ENCODE measurements around the gene SRGAP3. TPM values are rescaled to one million over a fixed set of nuclear protein-coding genes. Genes with fewer than 3 reads are reported as not detected.
"Not testable (repeated sequence)": the region's sequence is repeated elsewhere in the genome, so short reads cannot be mapped to it uniquely, and the experiment has no call there.

Gene SRGAP3
- total RNA-seq, 1 experiment from 2014 or later: 0.27 TPM

DNA sequence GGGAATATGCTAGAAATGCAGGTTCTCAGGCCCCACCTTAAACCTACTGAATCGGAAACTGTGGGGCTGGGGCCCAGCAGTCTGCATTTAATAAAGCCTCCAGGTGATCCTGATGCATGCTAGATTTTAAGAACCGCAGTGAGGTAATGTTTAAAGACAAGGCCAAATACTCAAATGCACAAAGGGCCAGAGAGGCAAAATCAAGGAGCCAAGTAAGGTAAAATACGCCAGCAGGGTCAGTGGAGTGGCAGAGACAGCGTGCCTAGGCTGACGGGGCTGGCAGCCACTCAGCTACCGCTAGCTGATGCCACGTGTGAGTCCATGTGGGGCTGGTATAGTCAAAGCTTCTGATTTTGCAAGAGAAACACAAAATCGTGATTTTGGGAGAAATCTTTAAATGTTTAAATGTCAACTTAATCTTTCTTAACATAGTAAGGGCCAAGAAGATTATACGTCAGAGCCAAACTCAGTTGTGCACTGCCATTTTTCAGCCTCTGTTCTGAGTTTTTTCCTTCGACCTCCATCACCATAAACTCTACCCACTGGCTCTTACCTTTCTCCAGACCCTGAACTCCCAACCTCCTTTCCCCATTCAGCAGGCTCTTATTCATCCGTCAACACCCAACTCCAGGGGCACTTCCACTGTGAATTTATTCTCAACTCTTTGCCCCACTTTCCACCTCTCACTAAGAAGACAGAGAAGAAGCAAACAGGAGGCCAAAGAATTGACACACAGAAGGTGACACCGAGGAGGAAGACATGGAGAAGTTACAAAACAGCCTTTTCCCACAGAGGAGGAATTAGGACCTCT is 149.5 kb downstream of the SRGAP3 start:
- DNase-seq (ENCODE audit: extremely low read depth, low read depth): no peak

- no peak for DNase-seq (ENCODE audit: extremely low read depth, low read depth)
Observed at GRCh38 chr3:9098716-9099675, 150.4 kb downstream of the SRGAP3 start.

GRCh38 chr3:9097495-9097894 is 152.0 kb downstream of the SRGAP3 start:
- no peak for DNase-seq (ENCODE audit: extremely low read depth, low read depth)

DNA sequence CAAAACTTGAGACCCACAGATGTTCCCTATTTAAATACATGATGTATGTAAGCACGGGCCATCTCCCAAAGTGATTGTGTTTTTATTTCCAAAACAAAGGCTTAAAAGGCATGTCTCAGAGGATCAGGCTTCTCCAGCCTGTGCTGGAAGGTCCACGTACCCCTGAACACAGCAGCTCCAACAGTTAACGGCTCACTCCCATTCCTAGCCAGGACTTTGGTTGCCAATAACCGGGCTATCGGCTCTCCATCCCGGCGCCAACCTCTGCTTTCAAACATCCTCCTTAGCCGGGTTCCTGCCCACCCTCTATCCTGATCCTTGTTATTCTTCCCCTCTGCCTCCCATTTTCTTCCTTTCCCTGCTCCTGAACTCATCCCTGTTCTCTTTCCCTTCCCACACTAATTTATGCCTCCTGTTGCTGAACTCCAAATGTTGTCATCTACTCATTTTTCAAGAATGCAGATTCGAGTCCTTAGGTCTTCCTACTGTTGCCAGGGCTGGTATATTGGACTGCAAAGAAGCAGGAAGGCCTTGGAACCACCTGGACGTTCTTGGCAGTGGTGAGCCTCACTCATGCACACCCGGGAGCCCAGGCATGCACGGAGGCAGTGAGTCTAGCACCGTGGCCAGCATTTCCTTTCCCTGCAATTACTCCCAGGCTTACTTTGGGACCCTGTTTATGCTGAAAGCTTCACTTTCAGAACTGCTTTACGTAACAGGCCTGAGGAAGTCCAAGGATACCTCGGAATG is 157.8 kb downstream of the SRGAP3 start:
- no peak for DNase-seq (ENCODE audit: extremely low read depth, low read depth)

DNA sequence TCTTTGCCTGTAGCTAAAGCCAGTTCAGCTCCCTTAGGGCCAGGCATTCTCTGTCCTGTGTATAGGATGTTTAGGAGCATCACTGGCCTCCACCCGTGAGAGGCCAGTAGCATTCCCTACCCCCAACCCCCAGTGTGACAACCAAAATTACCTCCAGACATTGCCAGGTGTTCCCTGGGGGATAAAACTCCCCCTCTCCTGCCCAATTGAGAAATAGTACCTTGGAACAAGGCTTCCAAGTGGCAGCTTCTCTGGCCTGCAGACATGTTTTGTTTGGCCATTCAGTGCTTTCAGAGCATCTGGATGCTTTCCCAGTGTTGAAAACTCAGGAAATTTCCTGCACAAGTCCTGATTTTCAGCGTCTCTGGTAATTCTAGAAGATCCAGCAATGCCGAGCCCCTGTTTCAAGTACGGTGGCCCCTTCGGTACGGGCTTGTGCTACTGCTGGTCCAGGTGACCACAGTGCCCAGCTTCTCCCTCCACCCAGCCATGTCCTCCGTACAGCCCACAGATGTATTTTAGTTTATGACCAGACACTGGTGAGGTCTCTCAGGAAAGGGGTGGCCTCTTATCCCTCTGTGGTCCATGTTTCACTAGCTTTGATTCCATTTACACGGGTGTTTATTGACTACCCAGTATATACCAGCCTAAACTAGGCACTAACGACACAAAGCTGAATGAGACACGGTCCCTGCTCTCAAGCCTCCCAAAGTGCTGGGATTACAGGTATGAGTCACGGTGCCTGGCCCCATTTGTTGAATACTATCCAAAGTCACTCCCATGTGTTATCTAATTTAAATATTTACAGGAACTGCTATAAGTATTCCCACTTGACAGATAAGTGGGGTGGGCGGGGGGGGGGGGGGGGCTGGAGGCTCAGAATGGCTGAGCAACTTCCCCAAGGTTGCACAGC is 160.7 kb downstream of the SRGAP3 start:
- DNase-seq (ENCODE audit: extremely low read depth, low read depth): no peak

DNA sequence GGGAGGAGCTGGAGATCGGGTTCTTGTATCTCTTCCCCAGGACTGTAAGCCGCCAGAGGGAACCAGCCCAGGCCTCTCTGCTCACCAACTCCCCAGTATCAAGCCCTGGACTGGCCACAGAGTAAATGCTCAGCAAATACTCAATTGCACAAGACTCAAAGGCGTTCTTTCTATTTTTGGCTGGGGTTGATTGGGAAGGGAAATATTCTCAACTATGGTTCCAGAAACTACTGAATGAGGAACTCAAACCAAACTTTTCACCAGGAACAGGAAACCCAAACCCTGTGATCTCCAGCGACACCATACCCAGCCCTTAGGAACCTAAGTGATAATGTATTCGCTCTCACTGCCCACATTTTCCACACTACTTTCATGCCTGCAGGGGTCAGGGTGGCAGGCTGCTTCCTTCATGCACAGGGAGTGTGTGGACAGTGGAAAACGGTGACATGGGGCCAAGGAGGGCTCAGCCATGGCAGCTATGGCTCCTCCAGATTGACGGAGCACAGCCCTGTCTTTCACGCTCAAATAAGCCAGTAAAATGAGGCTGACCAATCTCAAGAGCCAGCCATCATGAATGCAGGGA is 161.5 kb downstream of the SRGAP3 start:
- DNase-seq (ENCODE audit: extremely low read depth, low read depth): no peak

DNA sequence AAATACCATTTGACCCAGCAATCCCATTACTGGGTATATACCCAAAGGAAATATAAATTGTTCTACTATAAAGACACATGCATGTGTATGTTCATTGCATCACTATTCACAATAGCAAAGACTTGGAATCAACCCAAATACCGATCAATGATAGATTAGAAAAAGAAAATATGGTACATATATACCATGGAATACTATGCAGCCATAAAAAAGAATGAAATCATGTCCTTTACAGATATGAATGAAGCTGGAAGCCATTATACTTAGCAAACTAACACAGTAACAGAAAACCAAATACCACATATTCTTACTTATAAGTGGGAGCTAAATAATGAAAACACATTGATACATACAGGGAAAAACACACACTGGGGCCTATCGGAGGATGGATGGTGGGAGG is 164.0 kb downstream of the SRGAP3 start:
- not testable (repeated sequence) for DNase-seq (ENCODE audit: extremely low read depth, low read depth)

- no peak for DNase-seq (ENCODE audit: extremely low read depth, low read depth)
Observed at GRCh38 chr3:9081184-9081818, 168.1 kb downstream of the SRGAP3 start.

GRCh38 chr3:9080163-9080562 is 169.3 kb downstream of the SRGAP3 start:
- DNase-seq (ENCODE audit: extremely low read depth, low read depth): no peak

DNA sequence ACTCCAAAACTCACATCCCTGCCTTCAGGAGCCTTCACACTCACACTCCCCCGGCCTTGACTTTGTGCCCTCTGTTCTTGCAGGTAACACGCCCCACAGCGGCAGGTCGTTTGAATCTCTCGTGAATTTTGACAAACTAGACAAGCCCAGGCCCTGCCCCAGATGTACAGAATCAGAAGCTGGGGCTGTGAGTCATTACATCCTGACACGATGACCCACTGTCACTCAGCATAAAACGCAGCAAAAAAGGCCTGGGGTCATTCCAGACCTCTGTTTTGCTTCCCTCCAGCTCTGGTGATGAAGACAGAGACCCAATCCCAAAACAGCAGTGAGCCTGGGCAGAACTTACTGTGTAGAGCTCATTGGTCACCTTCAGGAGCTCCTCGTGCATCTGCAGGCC is 169.8 kb downstream of the SRGAP3 start:
- no peak for DNase-seq (ENCODE audit: extremely low read depth, low read depth)

DNA sequence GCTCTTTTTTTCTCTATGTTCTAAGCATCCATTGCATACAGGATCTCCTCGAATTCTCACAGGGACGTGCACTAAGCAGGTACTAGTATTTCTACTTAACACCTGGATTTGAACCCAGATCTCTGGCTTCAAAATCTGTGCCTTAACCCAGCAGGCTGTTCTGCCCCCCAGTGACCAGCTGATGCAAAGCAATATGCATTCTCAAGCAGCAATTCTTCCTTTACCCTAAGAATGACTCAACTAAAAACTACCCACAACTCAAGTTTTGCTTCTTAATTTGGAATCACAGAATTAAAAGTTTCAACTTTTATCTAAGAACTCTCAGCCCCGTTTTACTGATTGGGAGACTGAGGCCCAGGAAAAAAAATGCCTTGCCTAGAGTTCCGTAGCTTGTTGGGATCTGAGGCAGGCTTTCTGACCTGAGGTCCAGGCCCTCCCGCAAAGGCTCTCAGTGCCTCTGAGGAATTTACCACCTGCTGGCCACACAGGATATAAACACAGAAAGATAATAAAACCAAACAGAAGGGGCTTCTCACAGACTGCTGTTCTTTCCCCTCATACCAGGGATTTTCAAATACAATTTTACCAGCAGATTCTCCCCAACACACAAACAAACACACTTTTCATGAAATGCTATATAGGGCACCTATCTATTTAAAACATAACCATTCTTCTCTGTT is 170.7 kb downstream of the SRGAP3 start:
- DNase-seq (ENCODE audit: extremely low read depth, low read depth): no peak

GRCh38 chr3:9077029-9077428 is 172.4 kb downstream of the SRGAP3 start:
- DNase-seq (ENCODE audit: extremely low read depth, low read depth): no peak

DNA sequence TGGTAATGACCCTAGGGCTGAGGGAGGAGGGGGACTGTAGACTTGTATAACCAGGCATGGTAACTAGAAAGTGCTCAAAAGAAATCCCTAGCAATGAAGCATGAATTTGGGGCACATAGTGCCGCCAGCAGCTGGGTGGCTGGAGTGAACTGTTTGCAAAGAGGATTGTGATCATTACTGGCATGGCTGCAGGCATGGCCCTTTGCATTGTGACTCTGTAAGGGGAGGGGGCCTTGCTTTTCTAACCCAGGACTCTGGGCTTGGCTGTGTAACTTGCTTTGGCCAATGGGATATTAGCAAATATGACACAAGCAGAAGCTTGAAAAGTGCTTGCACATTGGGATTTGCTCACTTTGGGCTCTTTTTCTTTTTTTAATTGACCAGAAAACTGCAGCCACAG is 173.7 kb downstream of the SRGAP3 start:
- no peak for DNase-seq (ENCODE audit: extremely low read depth, low read depth)

DNA sequence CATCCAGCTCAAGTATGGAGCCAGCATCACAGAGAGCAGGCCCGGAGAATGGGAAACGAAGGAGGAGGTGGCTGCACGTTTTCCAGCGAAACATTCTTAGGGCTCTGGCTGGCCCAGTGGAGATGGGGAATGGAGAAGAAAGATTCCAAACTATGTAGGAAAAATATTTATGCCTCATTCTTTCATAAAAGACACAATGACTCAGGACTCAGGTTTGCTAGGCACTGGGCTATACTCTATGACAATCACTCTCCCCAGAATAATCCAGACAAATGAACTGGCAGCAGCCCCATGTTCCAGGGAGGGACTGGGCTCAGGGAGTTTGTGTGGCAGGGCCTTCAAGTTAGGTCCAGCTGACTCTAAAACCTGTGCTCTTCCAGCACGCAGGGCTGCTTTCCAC is 175.4 kb downstream of the SRGAP3 start:
- DNase-seq (ENCODE audit: extremely low read depth, low read depth): no peak

GRCh38 chr3:9072667-9073009 is 176.8 kb downstream of the SRGAP3 start:
- no peak for DNase-seq (ENCODE audit: extremely low read depth, low read depth)

DNA sequence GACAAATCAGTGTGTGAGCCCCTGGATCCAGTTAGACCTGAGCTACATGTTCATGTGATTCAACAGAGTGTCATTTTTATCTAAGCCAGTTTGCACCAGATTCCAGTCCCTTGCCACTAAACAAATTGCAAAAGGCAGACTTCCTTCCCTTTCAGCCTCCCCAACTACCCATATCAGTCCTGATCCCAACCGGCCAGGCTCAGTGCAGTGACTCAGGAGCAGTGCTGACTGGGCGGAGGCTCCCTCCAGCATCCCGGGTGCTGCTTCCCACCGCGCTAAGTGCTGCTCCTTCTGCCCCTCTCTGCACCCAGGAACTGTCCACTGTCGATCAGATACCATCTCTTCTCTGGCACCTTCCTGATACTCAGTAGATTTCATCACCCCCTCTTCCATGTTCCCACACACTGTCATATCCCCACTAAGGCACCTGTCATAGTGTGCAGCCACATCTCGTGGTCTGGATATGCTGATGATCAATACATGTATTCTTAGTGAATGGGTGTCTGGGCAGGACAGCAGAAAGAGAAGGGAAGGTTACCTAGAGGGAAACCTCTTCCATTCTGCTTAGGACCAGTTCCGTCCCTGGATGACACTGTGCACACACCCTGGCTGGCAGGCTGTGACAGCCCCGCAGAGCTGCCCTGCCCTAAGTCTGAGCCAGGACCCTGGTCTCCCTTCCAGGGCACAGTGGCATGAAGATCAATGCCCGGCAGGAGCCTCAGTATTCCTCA is 177.3 kb downstream of the SRGAP3 start:
- no peak for DNase-seq (ENCODE audit: extremely low read depth, low read depth)

DNA sequence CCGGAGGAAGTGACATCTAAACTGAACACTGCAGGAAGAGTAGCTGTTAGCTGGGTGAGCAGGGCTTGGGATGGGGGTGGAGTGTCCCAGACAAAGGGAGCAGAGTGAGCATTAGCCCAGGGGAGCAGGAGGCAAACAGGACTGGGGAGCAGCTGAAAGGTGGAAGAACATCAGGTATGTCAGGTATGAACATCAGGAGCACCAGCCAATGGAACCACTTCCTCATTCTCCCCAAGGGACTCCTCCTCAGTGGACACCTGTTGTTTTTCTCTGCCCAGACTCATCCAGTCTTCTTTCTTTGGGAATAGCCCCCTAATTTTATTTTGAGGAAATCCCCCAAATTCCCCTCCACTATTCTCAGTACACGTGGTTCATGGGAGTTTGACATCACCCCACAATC is 178.5 kb downstream of the SRGAP3 start:
- no peak for DNase-seq (ENCODE audit: extremely low read depth, low read depth)

DNA sequence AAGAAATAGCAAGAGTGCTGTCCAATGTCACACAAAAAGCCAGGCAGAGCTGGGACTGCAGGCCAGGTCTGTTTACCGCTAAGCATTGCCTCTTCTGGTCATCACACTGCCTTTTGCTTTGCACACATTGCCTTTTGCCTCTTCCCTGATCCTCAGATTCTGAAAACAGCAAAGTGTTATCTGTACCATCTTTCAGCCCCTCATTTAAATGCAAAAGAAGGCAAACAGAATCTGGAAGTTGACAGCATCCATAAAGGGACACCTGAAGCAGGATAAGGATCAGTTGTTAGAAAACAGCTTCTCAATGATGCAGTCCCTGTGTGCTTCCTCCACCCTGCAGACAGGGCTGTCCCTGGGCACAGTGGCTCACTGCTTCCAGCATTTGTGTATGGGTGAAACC is 179.5 kb downstream of the SRGAP3 start:
- no peak for DNase-seq (ENCODE audit: extremely low read depth, low read depth)
